Measurements from ENCODE around the gene CCNF. TPM values are rescaled to one million over a fixed set of nuclear protein-coding genes. Genes with fewer than 3 reads are reported as not detected.

The CCNF gene
- total RNA-seq, 4 donors from 2014 or later: 1.3 to 2.9 (median 2.5) TPM

GRCh38 chr16:2464333-2464732 lies 35.1 kb downstream of the CCNF start:
- no peak for ATAC-seq (ENCODE audit: low FRiP score)
- TF ChIP-seq, protein P1, sequence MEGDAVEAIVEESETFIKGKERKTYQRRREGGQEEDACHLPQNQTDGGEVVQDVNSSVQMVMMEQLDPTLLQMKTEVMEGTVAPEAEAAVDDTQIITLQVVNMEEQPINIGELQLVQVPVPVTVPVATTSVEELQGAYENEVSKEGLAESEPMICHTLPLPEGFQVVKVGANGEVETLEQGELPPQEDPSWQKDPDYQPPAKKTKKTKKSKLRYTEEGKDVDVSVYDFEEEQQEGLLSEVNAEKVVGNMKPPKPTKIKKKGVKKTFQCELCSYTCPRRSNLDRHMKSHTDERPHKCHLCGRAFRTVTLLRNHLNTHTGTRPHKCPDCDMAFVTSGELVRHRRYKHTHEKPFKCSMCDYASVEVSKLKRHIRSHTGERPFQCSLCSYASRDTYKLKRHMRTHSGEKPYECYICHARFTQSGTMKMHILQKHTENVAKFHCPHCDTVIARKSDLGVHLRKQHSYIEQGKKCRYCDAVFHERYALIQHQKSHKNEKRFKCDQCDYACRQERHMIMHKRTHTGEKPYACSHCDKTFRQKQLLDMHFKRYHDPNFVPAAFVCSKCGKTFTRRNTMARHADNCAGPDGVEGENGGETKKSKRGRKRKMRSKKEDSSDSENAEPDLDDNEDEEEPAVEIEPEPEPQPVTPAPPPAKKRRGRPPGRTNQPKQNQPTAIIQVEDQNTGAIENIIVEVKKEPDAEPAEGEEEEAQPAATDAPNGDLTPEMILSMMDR (IDR thresholded peaks at IDR 0.05): no peak

GRCh38 chr16:2465653-2466415 lies 36.6 kb downstream of the CCNF start:
- no peak for ATAC-seq (ENCODE audit: low FRiP score)
- TF ChIP-seq, protein P1 (IDR thresholded peaks at IDR 0.05): no peak
- DNase-seq (ENCODE audit: low spot score): no peak

More at GRCh38 chr16:2464333-2464732, 35.1 kb downstream of the CCNF start:
- DNase-seq (ENCODE audit: low spot score): no peak

DNA sequence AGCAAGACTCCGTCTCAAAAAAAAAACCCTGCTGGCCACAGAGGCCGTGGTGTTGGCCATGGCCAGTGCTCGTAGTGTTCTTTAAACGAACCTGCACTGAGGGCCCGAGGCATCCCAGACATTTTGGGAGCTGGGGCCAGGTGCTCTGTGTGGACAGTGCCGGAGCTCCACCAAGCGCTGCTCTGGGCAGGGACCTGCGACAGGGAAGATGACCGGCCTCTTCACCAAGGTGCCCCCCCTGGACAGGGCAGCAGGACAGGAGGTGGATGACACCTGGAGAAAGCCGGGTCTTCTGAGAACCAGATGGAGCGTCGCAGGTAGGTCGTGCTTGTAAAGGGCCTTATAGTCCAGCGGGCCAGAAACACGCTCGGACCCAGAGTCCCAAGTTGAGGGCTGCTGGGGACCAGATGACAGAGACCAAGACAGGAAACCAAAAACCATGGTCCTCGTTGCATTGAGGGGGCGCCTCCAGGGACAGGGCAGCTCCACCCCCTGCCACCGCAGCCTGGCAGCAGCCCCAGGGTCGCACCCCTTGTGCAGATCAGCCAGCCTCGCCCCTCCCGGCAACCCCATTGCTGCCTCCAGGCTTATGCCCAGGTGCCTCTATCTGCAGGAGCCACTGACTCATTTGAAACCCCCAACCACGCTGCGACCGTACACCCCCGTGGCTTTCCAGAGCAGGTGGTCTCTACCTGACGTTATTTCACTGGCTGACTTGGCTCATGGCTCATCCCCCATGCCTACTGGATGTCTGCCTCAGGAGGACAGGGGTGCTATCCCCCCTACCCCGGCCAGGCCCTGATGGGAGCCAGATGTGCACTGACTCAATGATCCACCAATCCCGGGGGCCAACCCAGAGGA lies 37.6 kb downstream of the CCNF start:
- no peak for ATAC-seq (ENCODE audit: low FRiP score)
- TF ChIP-seq, protein P1 (IDR thresholded peaks at IDR 0.05): no peak

GRCh38 chr16:2467528-2468232 lies 38.4 kb downstream of the CCNF start:
- DNase-seq (ENCODE audit: low spot score) (no peak), ATAC-seq (ENCODE audit: low FRiP score) (peak; percentile 54)
- TF ChIP-seq, protein P1 (IDR thresholded peaks at IDR 0.05): no peak

More for the DNA sequence above, 37.6 kb downstream of the CCNF start:
- DNase-seq (ENCODE audit: low spot score): no peak

DNA sequence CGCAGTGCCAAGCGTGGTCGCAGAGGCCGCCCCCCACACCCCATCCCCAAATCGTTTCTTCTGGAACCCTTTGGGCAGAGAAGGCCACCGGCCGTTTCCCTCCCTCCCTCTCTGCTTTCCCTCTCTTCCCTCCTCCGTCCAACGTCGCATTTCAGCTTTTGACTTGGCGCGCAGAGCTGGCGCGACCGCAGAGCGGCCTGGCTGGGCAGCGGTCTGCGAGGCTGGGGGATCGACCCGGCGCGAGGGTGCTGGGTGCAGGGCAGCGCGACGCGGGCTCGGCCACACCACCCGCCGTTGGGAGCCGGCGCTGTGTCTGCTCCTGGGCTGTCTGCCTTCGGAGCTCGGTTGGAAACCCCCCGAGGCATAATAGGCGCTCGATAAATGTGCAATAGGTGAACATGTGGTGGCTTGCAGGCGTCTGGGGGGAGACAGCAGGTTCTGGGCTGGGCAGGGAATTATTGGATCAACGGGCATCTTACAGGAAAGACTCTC lies 39.0 kb downstream of the CCNF start:
- ATAC-seq (ENCODE audit: low FRiP score): no peak

DNA sequence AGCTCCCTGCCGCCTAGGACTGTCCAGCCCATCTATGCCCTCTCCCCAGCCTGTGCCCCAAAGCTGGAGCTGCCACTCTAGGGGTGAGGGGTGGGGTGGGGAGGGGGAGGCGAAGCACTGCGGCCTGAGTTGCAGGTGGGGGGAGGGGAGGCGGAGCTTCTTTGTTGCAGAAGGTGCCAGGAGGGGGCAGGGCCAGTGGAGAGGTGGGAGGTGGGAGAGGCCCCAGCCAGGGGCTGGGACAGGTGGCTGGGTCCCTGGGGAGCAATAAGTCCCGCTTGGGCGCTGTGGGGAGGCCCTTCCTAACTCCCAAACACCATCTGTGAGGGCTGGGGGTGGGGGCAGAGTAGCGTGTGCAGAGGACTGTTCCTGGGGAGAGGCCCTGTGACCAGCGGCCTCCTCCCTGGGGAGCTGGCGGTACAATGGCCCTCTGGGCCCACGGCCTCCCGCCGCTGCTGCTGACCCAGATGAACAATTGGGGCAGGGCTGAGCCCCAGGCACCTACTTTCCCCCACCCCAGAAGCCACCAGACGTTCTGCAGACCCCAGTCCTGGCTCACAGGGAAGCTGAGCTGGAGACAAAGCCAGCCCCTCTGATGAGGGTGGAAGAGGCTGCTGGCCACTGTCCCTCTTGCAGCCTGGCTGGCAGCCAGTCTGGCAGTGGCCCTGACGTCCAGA lies 39.6 kb downstream of the CCNF start:
- TF ChIP-seq, protein P1 (IDR thresholded peaks at IDR 0.05): no peak
- ATAC-seq (ENCODE audit: low FRiP score): no peak

More for the DNA sequence above, 39.0 kb downstream of the CCNF start:
- TF ChIP-seq, protein P1 (IDR thresholded peaks at IDR 0.05): no peak
- no peak for DNase-seq (ENCODE audit: low spot score)

More for the DNA sequence above, 39.6 kb downstream of the CCNF start:
- no peak for DNase-seq (ENCODE audit: low spot score)
